A549 (cell line): Measurements from ENCODE around the gene HNRNPR. TPM values are rescaled to one million over a fixed set of nuclear protein-coding genes. Genes with fewer than 3 reads are reported as not detected.

Source experiments
- ATAC-seq, 2 experiments: fragments of 200-7000 bp in 1 of 2; fragments of >200 bp in 1 of 2; cut with Nextera tagmentation in 1 of 2; cut with Tn5 transposase in 1 of 2; 3 replicates each; pipeline versions ENCODE4 v1.8.0 to v1.9.1; 2018 to 2020; ENCODE audit warnings: mild to moderate bottlenecking in 1 of 2, moderate library complexity in 1 of 2
- CTCF ChIA-PET: fragments of 300-600 bp; sonication (Branson Sonifier 250); formaldehyde crosslinking; extraction: SDS; loops from one replicate; lab custom pipeline; 2021; ENCODE audit warnings: antibody characterized with exemption, inconsistent platforms; lab: Yijun Ruan, JAX
- POLR2A ChIA-PET: fragments of 350-600 bp; formaldehyde crosslinking; extraction: SDS; loops from one replicate; lab custom pipeline; 2021; ENCODE audit warnings: antibody characterized with exemption, inconsistent platforms; lab: Yijun Ruan, JAX
- DNase-seq, 2 experiments: peaks; one replicate each; pipeline versions ENCODE4 v3.0.0 to v3.0.0-alpha.2; 2011 to 2016; ENCODE audit warnings: low read depth in 1 of 2, low spot score in 1 of 2
- FAIRE-seq: peaks from 2 replicates; lab custom pipeline; 2011; peaks lifted over from hg19 to GRCh38; lab: Jason Lieb, UNC
- H3K27ac ChIP-seq, 2 experiments: fragments of >200 bp; sonication (Bioruptor Twin); formaldehyde crosslinking; 3 replicates each; pipeline ENCODE4 v1.5.1; 2016 to 2017
- H3K4me1 ChIP-seq: fragments of >200 bp; sonication (Bioruptor Twin); formaldehyde crosslinking; 3 replicates; pipeline ENCODE4 v1.6.1; 2016
- H3K4me2 ChIP-seq: fragments of >200 bp; sonication (Bioruptor Twin); formaldehyde crosslinking; 3 replicates; pipeline ENCODE4 v1.6.1; 2016
- H3K4me3 ChIP-seq: fragments of >200 bp; sonication (Bioruptor Twin); formaldehyde crosslinking; 3 replicates; pipeline ENCODE4 v1.5.1; 2016
- H3K9me3 ChIP-seq: fragments of >200 bp; sonication (Bioruptor Twin); formaldehyde crosslinking; 3 replicates; pipeline ENCODE4 v1.6.1; 2016
- BHLHE40 ChIP-seq: IDR thresholded peaks from 2 replicates; pipeline ENCODE4 v1.6.1; 2012; ENCODE audit warnings: low read depth, low read length, inconsistent platforms
- CBX2 ChIP-seq: fragments of 200-600 bp; sonication (generic); IDR thresholded peaks from 2 replicates; pipeline ENCODE4 v1.6.1; 2016; ENCODE audit warnings: low read depth, mild to moderate bottlenecking, borderline replicate concordance
- HOXA7 ChIP-seq: fragments of 250-450 bp; sonication (Bioruptor Pico); IDR thresholded peaks from 2 replicates; pipeline ENCODE4 v1.5.0; 2020; ENCODE audit warnings: mild to moderate bottlenecking, moderate library complexity
- JUNB ChIP-seq: fragments of >200 bp; sonication (Bioruptor Twin); formaldehyde crosslinking; IDR thresholded peaks from 2 replicates; pipeline ENCODE4 v1.6.1; 2016
- KDM1A ChIP-seq: fragments of 200-600 bp; sonication (generic); IDR thresholded peaks from 2 replicates; pipeline ENCODE4 v1.6.1; 2016; ENCODE audit warnings: low read depth, mild to moderate bottlenecking
- KDM5A ChIP-seq: fragments of 200-600 bp; sonication (generic); IDR thresholded peaks from 2 replicates; pipeline ENCODE4 v1.6.1; 2016; ENCODE audit warnings: antibody characterized with exemption, mild to moderate bottlenecking
- NFE2L2 ChIP-seq: fragments of 150-350 bp; conservative IDR thresholded peaks from 2 replicates; pipeline ENCODE4 v1.6.1; 2014; ENCODE audit warnings: low read length
- NPAS2 ChIP-seq: fragments of 250-450 bp; sonication (Bioruptor Pico); IDR thresholded peaks from 2 replicates; pipeline ENCODE4 v1.8.0; 2022; ENCODE audit warnings: mild to moderate bottlenecking, moderate library complexity, borderline replicate concordance
- PBX3 ChIP-seq: IDR thresholded peaks from 2 replicates; pipeline ENCODE4 v1.6.1; 2012
- PHF8 ChIP-seq: fragments of 200-600 bp; sonication (generic); IDR thresholded peaks from 2 replicates; pipeline ENCODE4 v1.6.1; 2016; ENCODE audit warnings: low read depth, mild to moderate bottlenecking, antibody characterized with exemption, moderate library complexity, borderline replicate concordance
- POLR2A ChIP-seq: IDR thresholded peaks from 2 replicates; pipeline ENCODE4 v1.6.1; 2012; ENCODE audit warnings: mild to moderate bottlenecking, low read length
- POLR2AphosphoS2 ChIP-seq: conservative IDR thresholded peaks from 2 replicates; pipeline ENCODE4 v1.6.1; 2012; ENCODE audit warnings: low read length, improper control_type of control experiment, inconsistent platforms
- RAD21 ChIP-seq, 2 experiments: fragments of >200 bp in 1 of 2; sonication (Bioruptor Twin) in 1 of 2; formaldehyde crosslinking in 1 of 2; IDR thresholded peaks in 1 of 2; conservative IDR thresholded peaks in 1 of 2; 2 replicates in 1 of 2; 3 replicates in 1 of 2; pipeline ENCODE4 v1.6.1; 2012 to 2018; ENCODE audit warnings: inconsistent platforms in 1 of 2
- RARB ChIP-seq: fragments of 250-450 bp; sonication (Bioruptor Pico); IDR thresholded peaks from 2 replicates; pipeline ENCODE4 v1.8.0; 2021; ENCODE audit warnings: mild to moderate bottlenecking, moderate library complexity
- REST ChIP-seq: fragments of 200-600 bp; sonication (generic); IDR thresholded peaks from 2 replicates; pipeline ENCODE4 v1.6.1; 2016; ENCODE audit warnings: antibody characterized with exemption, mild to moderate bottlenecking, moderate library complexity
- RNF2 ChIP-seq: fragments of 200-600 bp; sonication (generic); IDR thresholded peaks from 2 replicates; pipeline ENCODE4 v1.6.1; 2016; ENCODE audit warnings: low read depth, mild to moderate bottlenecking, antibody characterized with exemption, moderate library complexity, borderline replicate concordance
- ZNF302 ChIP-seq: fragments of 250-450 bp; sonication (Bioruptor Pico); IDR thresholded peaks from 2 replicates; pipeline ENCODE4 v1.9.0; 2021; ENCODE audit warnings: inconsistent platforms, mild to moderate bottlenecking, moderate library complexity
- ZSCAN20 ChIP-seq: fragments of 250-450 bp; sonication (Bioruptor Pico); IDR thresholded peaks from 2 replicates; pipeline ENCODE4 v1.8.0; 2022; ENCODE audit warnings: mild to moderate bottlenecking, moderate library complexity
- WGBS: methylation state at CpG from one replicate; pipeline ENCODE4 v1.1.6; 2017; ENCODE audit errors: missing lambda C conversion rate; 5-methylcytosine and 5-hydroxymethylcytosine counted together
- polyA plus RNA-seq, 4 experiments: library from polyadenylated mRNA; depleted of rRNA in 3 of 4; stranded (reverse); fragments of >200 nt; fragmentation: RNase III in 1 of 4; extraction: RNeasy Plus Mini Kit Qiagen cat#74134 plus additional on column Dnase treatment in 1 of 4; gene quantifications; 2 replicates in 3 of 4; 3 replicates in 1 of 4; pipeline ENCODE4 v1.2.3, GENCODE V29; 2011 to 2017
- TF ChIP-seq, protein P1 (sequence below): fragments of >200 bp; sonication (Bioruptor Twin); formaldehyde crosslinking; IDR thresholded peaks from 3 replicates; pipeline ENCODE4 v1.6.1; 2016
- TF ChIP-seq, protein P2 (sequence below): IDR thresholded peaks from 2 replicates; pipeline ENCODE4 v1.6.1; 2012

Gene HNRNPR
- polyA plus RNA-seq, 2 of the 4 experiments (the other 2 are of a cell fraction): 237 to 281 TPM

DNA sequence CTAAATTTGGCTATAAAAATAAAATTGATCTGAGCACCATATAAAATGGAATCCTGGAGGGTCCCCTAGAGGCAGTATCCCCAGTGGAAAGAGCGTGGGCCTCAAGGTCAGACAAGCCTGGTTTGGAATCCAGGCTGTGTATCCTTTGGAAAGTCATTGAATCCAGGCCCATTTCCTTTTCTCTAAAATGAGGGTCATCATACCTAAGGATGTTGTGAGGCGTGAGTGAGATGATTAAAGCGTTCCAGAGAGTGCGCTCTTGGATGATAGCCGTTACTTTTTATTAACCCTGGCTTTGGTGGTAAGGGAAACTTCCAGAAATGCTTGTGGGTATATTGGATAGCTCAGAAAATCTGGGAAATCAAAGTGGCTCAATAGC is 26.2 kb upstream of the HNRNPR start:
- peaks cover 17% of the 10 kb centered on the region for H3K4me1 ChIP-seq
- H3K9me3 ChIP-seq: peaks cover 18% of the 10 kb centered on the region
- WGBS: 89% methylated on average over 5 of the region's 5 CpGs
- no peak for DNase-seq
- peak overlapping the region; percentile 98 to 99 for H3K27ac ChIP-seq
- ChIA-PET POLR2A (no interaction called here), CTCF (interaction anchor here (0.6 to 2.8 kb wide), 2 partner anchors 33 to 113 kb away, joined by 3 to 14 read pairs; no protein-coding TSS in a partner anchor)
- no peak for ATAC-seq
- H3K4me2 ChIP-seq: peak overlapping the region; percentile 97
- TF ChIP-seq NPAS2 (CRISPR knock-in tag) (no peak), POLR2AphosphoS2 (no peak), REST (no peak), KDM5A (no peak), KDM1A (no peak), ZSCAN20 (CRISPR knock-in tag) (no peak)
- TF ChIP-seq, protein P1, sequence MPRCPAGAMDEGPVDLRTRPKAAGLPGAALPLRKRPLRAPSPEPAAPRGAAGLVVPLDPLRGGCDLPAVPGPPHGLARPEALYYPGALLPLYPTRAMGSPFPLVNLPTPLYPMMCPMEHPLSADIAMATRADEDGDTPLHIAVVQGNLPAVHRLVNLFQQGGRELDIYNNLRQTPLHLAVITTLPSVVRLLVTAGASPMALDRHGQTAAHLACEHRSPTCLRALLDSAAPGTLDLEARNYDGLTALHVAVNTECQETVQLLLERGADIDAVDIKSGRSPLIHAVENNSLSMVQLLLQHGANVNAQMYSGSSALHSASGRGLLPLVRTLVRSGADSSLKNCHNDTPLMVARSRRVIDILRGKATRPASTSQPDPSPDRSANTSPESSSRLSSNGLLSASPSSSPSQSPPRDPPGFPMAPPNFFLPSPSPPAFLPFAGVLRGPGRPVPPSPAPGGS: no peak
- no peak for FAIRE-seq
- peak overlapping the region; percentile 87; the same call in 1 of the 3 replicates for H3K4me3 ChIP-seq

DNA sequence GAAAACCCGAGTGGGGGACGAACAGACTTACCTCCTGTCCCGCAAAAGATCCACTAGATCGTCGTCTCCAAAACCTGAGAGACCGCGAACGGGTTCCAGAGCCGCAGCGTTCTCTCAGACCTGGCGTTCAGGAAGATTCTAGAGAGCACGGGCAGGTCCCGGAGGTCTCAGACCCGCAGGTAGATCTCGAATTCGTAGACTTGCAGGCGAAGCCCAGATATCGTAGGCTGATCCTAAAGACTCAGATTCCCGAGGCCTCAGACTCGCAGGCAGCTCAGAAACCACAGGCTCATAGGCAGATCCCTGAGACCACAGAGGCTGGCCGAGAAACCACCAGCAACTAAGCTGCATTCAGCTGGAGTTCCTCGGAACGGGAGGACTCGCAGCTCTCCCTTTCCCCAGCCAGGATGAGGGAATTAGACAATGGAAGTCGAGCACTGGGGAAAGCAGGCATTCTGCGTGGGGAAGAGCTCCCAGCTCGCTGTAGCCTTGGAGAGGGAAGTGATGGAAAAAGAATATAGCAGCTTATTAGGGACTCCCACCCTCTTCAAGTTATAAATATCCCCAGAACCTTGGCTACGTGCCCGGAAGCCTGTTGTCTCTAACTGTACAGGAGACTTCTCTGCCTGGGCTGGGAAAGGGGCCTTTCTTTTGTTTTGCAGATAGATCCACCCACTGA is 25.4 kb upstream of the HNRNPR start, which contains the start of gene ZNF436:
ZNF436 (minus strand) TSS at position 502 of the 679 bp plus-strand sequence. CDS start 1,831 bp downstream, outside the sequence.
- 1% methylated on average over 21 of the region's 29 CpGs for WGBS
- ChIA-PET POLR2A (interaction anchor here (3.1 kb wide), 1 partner anchor 25 kb away, joined by 33 read pairs; the partner anchor contains the start of gene HNRNPR), CTCF (interaction anchor here (0.6 to 2.8 kb wide), 2 partner anchors 23 to 34 kb away, joined by 3 to 14 read pairs; no protein-coding TSS in a partner anchor)
- TF ChIP-seq RNF2: no peak
- no peak for TF ChIP-seq BHLHE40
- no peak for TF ChIP-seq RARB (CRISPR knock-in tag)
- no peak for TF ChIP-seq POLR2A
- no peak for TF ChIP-seq KDM5A
- no peak for TF ChIP-seq RAD21 (conservative IDR thresholded peaks at IDR 0.05 in 1 of 2, IDR thresholded peaks at IDR 0.05 in 1 of 2)
- TF ChIP-seq HOXA7 (CRISPR knock-in tag): no peak
- TF ChIP-seq PHF8: no peak
- TF ChIP-seq ZNF302 (CRISPR knock-in tag): no peak
- TF ChIP-seq JUNB: no peak
- no peak for TF ChIP-seq PBX3
- TF ChIP-seq, protein P2, sequence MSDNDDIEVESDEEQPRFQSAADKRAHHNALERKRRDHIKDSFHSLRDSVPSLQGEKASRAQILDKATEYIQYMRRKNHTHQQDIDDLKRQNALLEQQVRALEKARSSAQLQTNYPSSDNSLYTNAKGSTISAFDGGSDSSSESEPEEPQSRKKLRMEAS: no peak
- TF ChIP-seq CBX2: no peak
- TF ChIP-seq NFE2L2: no peak
- no peak for TF ChIP-seq POLR2AphosphoS2
- peak within 1 kb of the TSS; percentile 97 for H3K4me2 ChIP-seq
- FAIRE-seq (no peak), ATAC-seq (peak in 1 of 2 experiments; percentile 2; a peak in 3 of 6 replicates), DNase-seq (peak in 1 of 2 experiments; percentile 25)
- peaks cover 17% of the 10 kb centered on the region for H3K4me1 ChIP-seq
- H3K4me3 ChIP-seq: peak within 1 kb of the TSS; percentile 87
- peaks cover 23% of the 10 kb centered on the region for H3K9me3 ChIP-seq
- peak within 1 kb of the TSS; percentile 98 to 99 for H3K27ac ChIP-seq
